ENCODE results near the gene WDHD1.
"Not testable (repeated sequence)": the region's sequence is repeated elsewhere in the genome, so short reads cannot be mapped to it uniquely, and the experiment has no call there.

- not testable (repeated sequence) for TF ChIP-seq CTCF (IDR thresholded peaks at IDR 0.05; ENCODE audit: control extremely low read depth in 1 of 3, insufficient read depth in 1 of 3, low read depth in 1 of 3, low read length in 3 of 3); SUZ12 (IDR thresholded peaks at IDR 0.05; ENCODE audit: low read length); CBX5 (IDR thresholded peaks at IDR 0.05; ENCODE audit: low read depth, low read length); POLR2A (IDR thresholded peaks at IDR 0.05; ENCODE audit: control extremely low read depth in 1 of 2, low read depth in 2 of 2, low read length in 2 of 2); SP4 (IDR thresholded peaks at IDR 0.05; ENCODE audit: low read length); NRF1 (IDR thresholded peaks at IDR 0.05; ENCODE audit: low read depth, low read length); SIN3A (conservative IDR thresholded peaks at IDR 0.05 in 1 of 2, IDR thresholded peaks at IDR 0.05 in 1 of 2; ENCODE audit: low read depth in 1 of 2, low read length in 2 of 2); GTF2F1 (IDR thresholded peaks at IDR 0.05; ENCODE audit: borderline replicate concordance, low read depth, low read length); MAX (IDR thresholded peaks at IDR 0.05); CHD2 (IDR thresholded peaks at IDR 0.05; ENCODE audit: low read length); CREB1 (IDR thresholded peaks at IDR 0.05)
Observed at GRCh38 chr14:55024365-55024764, 2.5 kb downstream of the WDHD1 start.

Measured in H1 (cell line).